Fibroblast of skin of left biceps (primary cell): ENCODE measurements around the gene ENO1.
"Not testable (repeated sequence)": the region's sequence is repeated elsewhere in the genome, so short reads cannot be mapped to it uniquely, and the experiment has no call there.

ENCODE experiments used
- DNase-seq, 2 experiments: peaks; one replicate each; pipeline ENCODE4 v3.0.0-alpha.2; 2013; ENCODE audit warnings: low read depth in 2 of 2

Gene ENO1

GRCh38 chr1:8878448-8878697 lies at the start of gene ENO1:
TSS of gene ENO1 (minus strand) at chr1:8878686. CDS start at chr1:8874908, 3,778 bp downstream.
- DNase-seq: peak in 1 of 2 experiments; percentile 39

GRCh38 chr1:8926707-8927694 lies 48.5 kb upstream of the ENO1 start:
- DNase-seq: no peak

GRCh38 chr1:8925960-8926359 lies 47.5 kb upstream of the ENO1 start:
- DNase-seq: no peak

- DNase-seq: no peak
Measured at GRCh38 chr1:8925406-8925805, 46.9 kb upstream of the ENO1 start.

GRCh38 chr1:8922962-8923361 lies 44.5 kb upstream of the ENO1 start:
- DNase-seq: no peak

GRCh38 chr1:8917536-8917935 lies 39.0 kb upstream of the ENO1 start:
- not testable (repeated sequence) for DNase-seq

- DNase-seq: no peak
Measured at GRCh38 chr1:8915446-8915845, 37.0 kb upstream of the ENO1 start.

GRCh38 chr1:8914466-8914865 lies 36.0 kb upstream of the ENO1 start:
- DNase-seq: no peak

- DNase-seq: no peak
Measured at GRCh38 chr1:8913457-8913856, 35.0 kb upstream of the ENO1 start.

GRCh38 chr1:8911416-8912309 lies 33.2 kb upstream of the ENO1 start:
- no peak for DNase-seq

GRCh38 chr1:8910914-8911313 lies 32.4 kb upstream of the ENO1 start:
- no peak for DNase-seq

- no peak for DNase-seq
Measured at GRCh38 chr1:8910331-8910730, 31.8 kb upstream of the ENO1 start.

GRCh38 chr1:8908388-8909151 lies 30.1 kb upstream of the ENO1 start:
- DNase-seq: no peak

GRCh38 chr1:8905582-8906191 lies 27.2 kb upstream of the ENO1 start:
- peak in 1 of 2 experiments; percentile 10 for DNase-seq

GRCh38 chr1:8903908-8904650 lies 25.6 kb upstream of the ENO1 start:
- DNase-seq: peak; percentile 92

- no peak for DNase-seq
Measured at GRCh38 chr1:8903410-8903809, 24.9 kb upstream of the ENO1 start.

- DNase-seq: no peak
Measured at GRCh38 chr1:8902765-8903164, 24.3 kb upstream of the ENO1 start.

GRCh38 chr1:8900684-8901083 lies 22.2 kb upstream of the ENO1 start:
- not testable (repeated sequence) for DNase-seq

GRCh38 chr1:8899046-8899445 lies 20.6 kb upstream of the ENO1 start:
- no peak for DNase-seq

GRCh38 chr1:8898418-8898817 lies 19.9 kb upstream of the ENO1 start:
- DNase-seq: not testable (repeated sequence)

GRCh38 chr1:8897505-8897904 lies 19.0 kb upstream of the ENO1 start:
- not testable (repeated sequence) for DNase-seq
